Inflammatory macrophage treated with lipopolysaccharide for 4 hours (primary cell): Measurements from ENCODE around the gene CHST11.
A peak's percentile ranks its signal among the peaks of the same experiment; 100 is the strongest.
"Not testable (repeated sequence)": the region's sequence is repeated elsewhere in the genome, so short reads cannot be mapped to it uniquely, and the experiment has no call there.

ENCODE experiments used
- DNase-seq: peaks from one replicate; pipeline ENCODE4 v3.0.0-alpha.2; 2020

CHST11 gene

DNA sequence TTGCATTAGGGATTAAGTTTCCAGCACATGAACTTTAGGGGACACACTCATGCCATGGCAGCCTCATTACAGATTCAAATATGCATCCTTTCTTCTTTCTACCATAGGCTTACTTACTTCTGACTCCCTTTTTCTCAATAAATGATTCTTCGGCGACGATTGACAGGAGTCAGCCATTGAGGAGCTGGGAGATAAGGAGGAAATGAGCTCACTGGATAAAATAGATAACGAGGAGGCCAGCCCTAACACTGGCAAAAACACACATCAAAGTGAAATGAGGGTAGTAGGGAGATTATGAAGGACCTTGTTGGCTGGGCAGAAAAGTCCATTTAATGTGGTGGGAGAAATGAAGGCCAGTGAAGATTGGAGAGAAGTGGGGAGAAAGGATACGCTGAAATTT lies 329.1 kb downstream of the CHST11 start:
- DNase-seq, result no peak

DNA sequence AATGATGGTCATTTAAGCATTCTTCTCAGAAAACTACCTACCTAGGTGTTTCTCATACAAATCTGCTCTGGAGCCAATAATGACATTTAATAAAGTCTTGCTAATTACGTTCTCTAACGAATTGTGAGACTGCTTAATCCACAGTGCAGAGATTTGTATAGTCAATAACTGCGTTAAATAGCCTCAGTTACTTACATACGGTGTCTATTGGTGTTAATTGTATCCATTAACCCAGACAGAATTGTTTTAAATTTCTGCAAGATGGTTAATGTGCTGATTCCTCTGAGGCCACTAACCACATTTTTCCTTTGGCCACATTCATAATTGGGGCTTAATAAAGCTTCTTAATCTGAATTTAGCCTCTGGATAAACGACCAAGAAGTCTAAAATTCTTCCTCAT lies 329.6 kb downstream of the CHST11 start:
- DNase-seq, result no peak

DNA sequence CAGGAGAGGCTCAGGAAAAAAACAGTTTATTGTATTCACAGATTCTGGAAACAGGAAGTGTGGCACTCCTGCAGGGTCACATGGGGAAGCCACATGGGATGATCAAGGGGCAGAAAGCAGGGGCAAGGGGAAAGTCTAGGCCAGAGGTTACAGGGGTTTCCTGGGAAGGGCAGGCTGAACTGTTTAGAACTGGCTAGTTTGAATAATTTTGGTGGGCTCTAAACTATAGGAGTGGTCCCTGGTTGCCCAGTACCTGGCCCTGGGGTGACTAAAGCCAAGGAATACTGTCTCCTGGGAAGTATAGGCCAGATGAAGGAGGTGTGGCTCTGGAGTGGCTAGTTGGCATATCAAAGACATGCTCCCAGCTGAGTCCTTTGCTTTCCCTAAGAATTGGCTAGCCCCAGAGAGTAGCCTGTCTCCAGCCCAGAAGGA lies 332.1 kb downstream of the CHST11 start:
- DNase-seq, result peak; percentile 21

DNA sequence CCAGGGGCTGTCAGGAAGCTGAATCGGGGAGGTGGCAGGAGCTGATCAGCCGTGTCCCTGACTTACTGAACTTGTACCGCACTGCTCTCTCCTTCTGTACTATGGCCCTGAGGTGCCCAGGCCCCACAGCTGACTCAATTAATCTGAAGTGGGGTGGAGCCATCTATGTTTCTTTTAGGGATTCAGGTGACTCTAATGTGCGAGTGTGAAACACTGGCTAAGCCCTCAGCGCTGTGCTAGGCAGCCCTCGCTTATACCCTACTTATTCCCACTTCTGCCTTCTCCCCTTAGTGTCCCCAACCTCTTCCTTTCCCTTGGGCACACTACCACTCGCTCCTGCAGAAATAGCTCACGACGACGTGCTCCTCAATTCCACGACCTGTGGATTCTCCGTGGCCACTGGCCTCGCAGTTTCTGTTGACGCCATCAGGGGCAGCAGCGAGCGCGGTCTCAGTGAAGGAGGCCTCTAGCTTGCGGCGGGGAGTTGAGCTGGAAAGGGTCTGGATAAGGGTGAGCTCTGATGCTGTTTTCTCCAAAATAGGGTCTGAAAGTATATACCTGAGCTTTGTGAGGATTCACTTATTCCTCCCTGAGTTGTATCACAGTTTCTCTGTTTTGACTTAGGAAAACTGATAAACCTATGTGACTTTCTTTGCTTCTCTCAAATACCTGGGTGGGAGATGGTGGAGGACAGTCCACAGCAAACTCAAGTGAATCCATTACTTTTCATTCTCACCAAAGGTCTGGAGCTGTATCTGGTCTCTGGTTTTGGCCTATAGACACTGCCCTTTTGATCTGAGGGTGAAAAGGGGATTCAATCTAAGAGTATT lies 333.8 kb downstream of the CHST11 start:
- no peak for DNase-seq

DNA sequence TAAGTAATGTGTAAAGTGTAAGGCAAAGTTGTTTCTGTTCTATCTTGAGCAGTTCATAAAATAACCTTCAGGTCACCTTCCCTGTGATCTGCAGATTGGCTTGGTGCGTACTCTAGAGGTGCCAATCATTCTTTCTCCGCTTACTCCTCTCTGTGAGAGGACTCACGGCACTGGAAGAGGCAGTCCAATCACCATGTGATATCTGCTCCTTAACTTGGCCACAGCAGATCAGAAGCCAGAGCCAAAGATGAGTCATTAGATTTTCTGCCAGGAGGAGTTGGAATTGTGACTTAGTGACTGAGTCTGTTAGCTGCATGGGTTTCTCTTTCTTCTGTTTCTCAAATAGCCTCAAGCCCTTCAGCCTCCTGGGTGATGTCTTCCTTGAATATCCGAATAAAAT lies 335.8 kb downstream of the CHST11 start:
- no peak for DNase-seq

DNA sequence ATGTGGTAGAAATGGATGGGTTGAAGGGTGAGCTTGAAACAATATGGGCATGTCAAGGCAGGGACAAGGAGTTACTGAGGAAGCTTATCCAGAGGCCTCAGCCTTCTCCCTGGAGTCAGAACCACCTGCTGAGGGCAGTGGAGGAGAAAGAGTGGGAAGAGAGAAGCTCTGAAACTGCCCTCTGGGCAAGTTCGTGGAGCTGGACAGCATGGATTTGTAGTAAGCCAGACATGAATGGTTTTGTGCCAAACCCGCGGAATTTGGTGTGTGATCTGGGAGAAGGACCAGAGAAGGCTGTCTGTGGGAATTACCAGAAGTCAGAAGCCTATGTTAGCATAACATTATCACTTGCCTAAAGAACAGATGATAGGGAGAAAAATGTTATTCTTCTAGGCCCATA lies 336.5 kb downstream of the CHST11 start:
- DNase-seq, result no peak

DNA sequence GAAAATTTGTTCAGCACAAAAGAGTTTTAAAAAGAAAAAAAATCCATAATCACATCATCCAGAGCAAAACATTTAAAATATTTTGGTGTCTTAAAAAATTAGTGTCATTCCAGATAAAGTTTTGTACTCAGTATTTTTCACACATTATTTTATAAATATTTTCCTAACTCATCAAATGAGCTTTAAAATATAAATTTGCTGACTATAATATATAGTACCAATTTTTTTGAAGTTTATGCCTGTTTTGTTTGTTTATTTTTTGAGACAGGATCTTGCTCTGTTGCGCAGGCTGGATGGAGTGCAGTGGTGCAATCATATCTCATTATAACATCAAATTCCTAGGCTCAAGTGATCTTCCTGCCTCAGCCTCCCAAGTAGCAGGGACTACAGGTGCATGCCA lies 337.2 kb downstream of the CHST11 start:
- no peak for DNase-seq

DNA sequence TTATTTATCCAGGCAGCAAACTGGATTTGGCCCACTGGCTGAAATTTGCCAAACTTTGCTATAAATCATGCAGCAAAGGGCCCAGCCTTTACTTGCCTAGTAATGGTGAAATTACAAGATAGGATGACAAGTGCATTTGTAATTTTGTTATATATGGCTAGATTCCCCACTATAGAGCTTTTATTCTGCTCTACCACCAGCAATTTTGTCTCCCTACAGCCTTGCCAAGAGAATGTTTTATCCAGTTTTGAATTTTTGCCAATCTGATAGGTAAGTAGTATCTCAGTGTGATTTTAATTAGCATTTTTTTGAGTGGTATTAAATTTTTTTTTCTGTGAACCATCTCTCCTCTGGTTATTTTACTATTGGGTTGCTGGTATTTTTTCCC lies 339.7 kb downstream of the CHST11 start:
- no peak for DNase-seq

DNA sequence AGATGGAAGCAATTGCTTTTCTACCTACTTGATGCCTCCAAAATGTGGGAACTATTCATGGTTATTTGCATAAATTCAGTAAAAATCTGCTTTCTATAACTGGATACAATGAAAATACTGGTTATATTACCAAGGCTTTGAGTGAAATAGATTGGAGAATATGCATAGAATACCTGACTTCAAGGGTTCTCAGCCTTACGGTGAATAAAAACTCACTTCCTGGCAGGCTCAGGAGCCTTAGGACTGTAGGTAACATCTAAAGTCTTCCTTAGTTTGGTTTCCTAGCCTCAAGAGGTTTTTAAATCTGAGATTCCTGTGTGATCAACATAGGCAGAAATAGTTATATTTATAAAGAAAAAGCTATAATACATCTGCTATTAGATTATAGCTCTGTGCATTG lies 342.7 kb downstream of the CHST11 start:
- DNase-seq, result no peak

DNA sequence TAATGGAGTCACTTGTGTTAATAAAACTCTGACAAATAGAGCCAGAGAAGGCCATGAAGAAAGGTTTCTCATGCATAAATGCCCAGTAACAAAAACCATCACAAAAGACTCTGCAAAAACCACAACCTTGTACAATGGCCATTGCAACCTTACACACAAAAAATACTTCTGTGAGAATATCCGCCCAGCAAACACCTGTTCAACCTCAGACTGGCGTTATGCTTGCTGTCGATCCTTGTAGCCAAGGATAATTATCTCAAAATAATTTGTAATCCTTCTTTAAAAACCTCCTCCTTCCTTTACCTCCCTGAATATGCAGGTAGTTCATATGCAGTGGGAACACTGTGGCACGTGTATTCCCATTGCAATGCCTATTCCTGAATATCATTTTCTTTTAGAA lies 344.3 kb downstream of the CHST11 start:
- no peak for DNase-seq

DNA sequence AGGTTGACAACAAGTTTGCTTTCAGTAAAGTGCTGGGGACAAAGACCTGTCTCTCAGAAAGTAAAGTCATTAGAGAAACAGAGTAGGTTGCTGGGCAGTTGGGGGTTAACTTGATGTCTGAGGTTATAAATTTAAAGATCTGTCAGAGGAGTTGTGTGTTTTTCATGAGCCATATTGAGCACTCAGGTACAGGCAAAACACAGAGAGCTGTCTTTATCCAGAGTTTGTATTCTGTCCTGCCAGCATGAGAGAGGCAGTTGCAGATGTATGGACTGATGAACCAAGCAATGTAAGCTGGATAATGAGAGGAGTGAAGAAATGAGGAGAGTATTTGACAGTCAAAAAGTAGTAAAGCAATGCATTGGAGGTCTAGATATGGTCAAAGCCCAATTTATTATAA lies 344.7 kb downstream of the CHST11 start:
- no peak for DNase-seq

DNA sequence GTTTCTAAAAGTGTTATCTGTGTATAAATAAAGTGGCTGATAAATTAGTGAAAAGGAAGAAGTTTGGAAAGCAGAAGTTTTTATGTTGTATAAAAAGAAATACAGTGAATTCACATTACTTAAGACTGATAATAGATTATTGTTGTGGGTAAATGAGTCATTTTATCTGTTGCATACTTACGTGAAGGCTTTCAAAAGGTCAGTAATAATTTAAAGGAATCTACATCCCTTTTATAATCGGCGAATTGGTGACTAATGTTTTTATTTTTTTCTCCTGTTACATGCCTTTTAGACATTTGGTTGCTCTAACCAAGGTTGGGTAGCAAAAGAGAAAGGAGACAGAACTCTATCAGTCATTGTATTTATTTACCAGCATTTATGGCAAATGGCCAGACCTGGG lies 345.5 kb downstream of the CHST11 start:
- peak; percentile 15 for DNase-seq

DNA sequence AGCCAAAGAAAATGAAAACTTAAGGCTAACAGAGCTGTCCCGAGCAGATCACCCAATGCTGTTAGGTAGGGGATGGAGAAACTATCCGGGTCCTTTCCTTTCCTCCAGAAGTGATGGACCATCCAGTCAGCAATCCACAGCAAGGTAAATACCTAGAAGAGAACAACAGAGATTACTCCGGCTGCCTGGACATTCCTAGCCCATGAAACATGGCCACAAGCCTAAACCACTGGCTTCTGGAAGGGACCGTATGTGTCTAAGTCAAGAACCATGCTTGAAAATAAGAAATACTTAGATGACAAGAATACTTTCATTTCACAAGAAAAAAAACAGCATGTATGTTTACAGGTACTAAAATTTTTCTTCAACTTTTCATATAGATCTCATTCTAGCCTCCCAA lies 348.4 kb downstream of the CHST11 start:
- no peak for DNase-seq

DNA sequence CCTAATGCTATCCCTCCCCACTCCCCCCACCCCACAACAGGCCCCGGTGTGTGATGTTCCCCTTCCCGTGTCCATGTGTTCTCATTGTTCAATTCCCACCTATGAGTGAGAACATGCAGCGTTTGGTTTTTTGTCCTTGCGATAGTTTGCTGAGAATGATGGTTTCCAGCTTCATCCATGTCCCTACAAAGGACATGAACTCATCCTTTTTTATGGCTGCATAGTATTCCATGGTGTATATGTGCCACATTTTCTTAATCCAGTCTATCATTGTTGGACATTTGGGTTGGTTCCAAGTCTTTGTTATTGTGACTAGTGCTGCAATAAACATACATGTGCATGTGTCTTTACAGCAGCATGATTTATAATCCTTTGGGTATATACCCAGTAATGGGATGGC lies 349.4 kb downstream of the CHST11 start:
- not testable (repeated sequence) for DNase-seq

DNA sequence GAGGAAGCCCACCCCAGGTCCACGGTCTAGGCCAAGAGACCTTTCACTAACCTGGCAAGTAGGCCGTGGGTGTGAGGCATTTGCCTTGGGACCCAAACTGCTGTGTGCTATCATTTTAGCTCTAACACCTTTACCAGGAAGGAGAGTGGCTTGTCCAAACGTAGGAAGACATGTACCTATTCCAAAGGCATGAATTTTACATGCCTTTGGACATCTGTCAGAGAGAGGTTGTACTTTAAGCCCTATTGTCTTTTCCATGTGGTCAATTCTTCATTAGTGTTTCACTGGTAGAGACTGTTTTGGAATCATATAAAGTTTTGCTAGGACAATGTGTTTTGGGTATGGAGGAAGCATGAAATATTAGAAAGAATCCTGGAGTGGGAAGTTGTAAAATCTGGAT lies 352.5 kb downstream of the CHST11 start:
- no peak for DNase-seq

DNA sequence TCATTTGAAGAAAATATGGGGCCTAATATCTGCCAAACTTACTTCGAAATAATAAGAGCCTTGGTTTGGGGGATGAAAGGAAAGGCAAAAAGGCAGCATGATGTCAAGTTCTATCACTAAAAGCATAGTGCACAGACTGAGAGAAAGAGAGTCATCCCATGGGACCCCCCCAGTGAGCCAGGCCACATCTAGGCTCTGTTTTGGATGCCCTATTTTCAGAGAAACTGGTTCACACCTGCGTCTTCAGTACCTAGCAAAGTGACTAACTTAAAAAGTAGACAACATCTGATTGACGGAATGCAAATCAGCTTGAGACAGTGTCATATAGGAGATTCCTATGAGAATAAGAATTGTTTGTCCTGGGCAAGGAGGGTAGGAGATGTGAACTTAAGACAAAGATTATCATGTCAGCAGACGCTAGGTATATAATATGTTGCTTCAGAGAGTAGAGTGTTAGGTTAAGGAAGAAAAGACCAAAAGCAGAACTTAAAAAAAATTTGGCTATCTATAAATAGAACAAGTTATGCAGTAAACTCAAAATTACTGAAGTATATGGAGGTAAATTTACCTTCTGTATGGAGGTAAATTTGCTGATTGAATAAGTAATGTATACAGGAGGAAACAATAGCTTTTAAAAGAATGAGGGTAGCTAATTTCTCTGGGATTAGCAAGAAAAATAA lies 353.1 kb downstream of the CHST11 start:
- DNase-seq, result no peak
